GM19239 (cell line): ENCODE data around the gene CACUL1.
"Not testable (repeated sequence)": the region's sequence is repeated elsewhere in the genome, so short reads cannot be mapped to it uniquely, and the experiment has no call there.

ENCODE experiments used
- DNase-seq: peaks from one replicate; pipeline ENCODE4 v3.0.0; 2011; ENCODE audit warnings: low spot score; ENCODE audit not compliant: insufficient read length
- FAIRE-seq: peaks from 2 replicates; lab custom pipeline; 2011; peaks lifted over from hg19 to GRCh38; lab: Jason Lieb, UNC

The CACUL1 gene

DNA sequence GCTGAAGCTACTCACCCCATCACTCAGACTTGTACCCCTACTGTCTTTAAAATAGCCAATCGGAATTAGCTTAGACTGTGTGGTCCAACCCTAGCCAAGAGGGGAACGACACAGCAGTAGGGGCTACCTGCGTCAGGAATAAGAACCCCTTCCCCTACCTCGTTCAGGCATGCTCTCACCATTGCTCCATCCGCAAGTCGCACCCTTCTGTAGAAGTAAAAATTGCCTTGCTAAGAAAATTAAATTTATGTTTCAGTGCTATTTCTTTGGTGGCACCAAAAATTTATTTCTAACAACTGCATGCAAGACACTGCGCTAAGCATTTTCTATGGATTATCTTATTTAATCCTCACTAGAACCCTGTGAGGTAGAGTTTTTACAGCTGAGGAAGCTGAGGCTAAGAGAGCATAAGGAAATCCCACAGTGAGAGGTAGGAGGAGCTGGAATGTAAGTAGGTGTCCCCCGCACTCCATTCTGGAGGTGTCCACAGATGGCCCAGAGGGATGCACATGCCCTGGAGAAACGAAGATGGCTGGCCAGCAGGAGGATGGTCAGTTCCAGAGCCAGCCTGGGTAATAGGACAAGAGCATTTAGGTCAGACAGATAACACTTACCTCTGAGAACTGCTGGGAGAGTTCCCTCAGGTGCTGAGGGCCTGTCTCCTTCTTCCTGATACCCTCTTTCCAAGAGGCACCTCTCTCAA, 15.3 kb upstream of the CACUL1 start:
- FAIRE-seq (no peak), DNase-seq (no peak)

DNA sequence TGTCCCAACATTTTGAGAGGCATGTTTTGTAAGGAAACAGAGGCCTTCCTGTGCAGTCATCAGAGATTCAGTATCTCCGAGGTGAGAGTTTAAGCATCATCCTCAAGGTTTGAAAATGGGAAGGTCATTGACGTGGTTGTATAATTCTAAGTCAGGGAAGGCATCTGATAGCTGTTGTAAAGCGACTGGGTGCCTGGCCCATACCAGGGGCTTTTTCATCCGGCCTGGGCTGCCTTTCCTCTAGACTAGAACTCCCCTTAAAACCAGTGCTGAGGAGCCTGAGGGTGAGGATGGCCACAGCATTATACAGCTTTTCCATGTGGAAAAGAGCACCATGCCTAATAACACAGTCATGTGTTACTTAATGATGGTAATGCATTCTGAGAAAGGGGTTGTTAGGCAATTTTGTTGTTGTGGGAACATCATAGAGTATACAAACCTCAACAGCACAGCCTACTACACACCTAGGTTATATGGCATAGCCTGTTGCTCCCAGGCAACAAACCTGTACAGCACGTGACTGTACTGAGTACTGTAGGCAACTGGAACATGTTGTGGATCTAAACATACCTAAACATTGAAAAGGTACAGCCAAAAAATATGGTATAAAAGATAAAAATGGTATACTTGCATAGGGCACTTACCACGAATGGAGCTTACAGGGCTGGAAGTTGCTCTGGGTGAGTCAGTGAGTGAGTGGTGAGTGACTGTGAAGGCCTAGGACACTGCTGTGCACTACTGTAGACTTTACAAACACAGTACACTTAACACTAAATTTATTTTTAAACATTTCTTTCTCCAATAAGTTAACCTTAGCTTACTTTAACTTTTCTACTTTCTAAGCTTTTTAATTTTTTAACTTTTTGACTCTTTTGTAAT, 13.5 kb upstream of the CACUL1 start:
- FAIRE-seq = no peak

DNA sequence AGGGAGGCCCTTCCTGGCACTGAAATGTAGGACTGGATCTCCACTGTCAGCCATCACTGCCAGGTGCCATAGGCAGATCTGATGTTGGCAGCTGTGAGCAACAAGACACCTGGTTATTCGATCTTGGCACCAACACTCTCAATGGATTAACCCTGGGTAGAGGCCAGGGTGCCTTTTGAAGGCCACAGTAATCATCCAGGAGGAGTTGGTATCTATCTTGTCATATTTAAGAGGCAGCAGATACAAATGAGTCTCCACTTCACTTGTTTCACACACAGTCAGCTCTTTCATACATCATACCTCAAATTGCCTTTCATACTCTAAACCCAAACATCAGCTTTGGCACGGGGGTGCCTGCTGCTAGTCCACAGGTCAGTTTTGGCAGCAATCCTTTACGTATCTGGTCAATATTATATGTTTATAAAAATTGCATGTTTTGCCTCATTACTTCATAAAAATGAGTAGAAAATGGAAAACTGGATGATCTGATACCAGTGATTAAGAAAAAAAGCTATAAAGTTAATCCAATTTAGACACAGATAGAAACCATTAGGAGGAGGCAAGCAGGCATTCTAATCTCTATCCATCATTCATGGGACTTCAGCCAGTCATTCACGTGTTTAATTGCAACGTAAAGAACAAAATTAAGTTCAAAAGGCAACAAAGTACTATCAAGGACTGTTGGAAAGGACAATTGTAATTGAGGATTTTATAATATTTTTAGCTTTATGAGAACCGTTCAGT, 12.7 kb upstream of the CACUL1 start:
- FAIRE-seq = no peak
- no peak for DNase-seq

More for the DNA sequence above, 13.5 kb upstream of the CACUL1 start:
- no peak for DNase-seq

DNA sequence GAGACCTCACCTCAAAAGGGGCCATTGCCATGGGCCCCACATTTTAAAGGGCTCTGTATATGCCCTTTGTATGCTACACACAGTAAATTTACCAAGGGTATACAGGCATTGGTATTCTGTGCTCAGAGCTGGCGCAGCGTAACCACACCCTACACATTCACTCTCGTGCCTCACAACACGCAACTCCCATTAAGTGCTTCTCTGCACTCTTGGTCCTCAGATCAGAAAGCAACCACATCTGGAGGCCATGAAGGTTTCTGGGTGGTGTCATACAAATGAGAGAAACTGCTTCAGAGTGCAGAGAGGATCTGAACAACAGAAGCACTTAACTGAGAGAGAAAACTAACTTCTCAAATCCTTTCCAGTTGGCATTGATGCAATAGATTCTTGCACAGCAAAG, 9.4 kb upstream of the CACUL1 start:
- FAIRE-seq (no peak), DNase-seq (no peak)

DNA sequence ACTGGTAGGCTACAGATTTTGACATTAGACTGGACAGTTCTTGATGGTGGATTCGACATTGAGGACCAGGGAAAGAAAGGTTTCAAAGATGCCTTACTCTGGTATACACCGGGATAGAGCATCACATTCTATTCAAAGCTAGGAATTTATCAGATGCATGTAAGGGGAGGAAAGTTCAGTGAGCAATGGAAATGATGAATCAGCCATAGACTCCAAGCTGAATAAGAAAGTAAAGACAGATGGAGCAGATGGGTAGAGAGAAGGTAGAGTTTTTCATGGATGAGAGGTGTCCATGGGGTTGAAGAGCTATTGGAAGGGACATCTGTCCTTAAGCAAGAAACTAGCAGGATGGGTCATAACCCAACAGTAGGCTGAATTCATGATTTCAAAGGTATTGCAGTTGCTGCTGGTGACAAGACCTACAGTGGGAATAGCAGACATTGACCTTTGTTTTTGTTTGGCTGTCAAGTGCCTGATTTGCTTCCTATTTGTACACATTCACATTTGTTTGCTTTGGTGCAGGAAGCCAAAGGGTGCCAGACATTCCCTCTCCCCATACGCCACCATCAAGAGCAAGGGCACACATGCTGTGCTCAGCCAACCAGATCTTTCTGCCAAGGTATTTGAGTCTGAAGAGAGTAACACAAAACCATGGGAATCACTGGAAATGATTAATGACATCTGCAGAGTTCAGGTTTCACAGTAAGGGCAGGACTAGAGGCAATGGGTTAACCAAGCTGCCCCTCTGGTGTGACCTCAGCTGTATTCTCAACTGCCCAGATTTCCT, 8.6 kb upstream of the CACUL1 start:
- no peak for FAIRE-seq
- no peak for DNase-seq

DNA sequence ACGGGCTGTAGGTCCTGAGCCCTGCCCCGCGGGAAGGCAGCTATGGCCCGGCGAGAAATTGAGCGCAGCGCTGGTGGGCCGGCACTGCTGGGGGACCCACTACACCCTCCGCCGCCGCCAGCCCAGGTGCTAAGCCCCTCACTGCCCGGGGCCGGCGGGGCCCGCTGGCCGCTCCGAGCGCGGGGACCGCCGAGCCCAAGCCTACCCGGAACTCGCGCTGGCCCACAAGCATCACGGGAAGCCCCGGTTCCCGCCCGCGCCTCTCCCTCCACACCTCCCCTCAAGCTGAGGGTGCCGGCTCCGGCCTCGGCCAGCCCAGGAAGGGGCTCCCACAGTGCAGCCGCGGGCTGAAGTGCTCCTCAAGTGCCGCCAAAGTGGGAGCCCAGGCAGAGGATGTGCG, 5.5 kb upstream of the CACUL1 start:
- FAIRE-seq = no peak
- no peak for DNase-seq

DNA sequence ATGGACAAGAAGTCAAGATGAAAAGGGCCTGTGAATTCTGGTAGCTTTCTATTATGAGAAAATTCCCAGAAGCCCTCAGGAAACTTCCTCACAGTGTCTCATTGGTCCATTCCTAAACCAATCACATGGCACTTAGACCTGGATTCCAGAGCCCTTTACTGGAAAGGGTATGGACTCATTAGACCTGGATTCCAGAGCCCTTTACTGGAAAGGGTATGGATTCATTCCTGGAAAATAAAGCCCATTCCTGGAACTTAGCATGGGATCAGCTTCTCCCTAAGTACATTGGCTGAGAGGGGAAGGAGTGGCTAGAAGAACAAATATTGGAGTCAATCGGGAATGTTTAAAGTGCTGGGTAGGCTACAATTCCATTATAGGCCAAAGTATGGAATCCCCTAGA, 3.7 kb upstream of the CACUL1 start:
- DNase-seq = no peak
- FAIRE-seq = no peak

DNA sequence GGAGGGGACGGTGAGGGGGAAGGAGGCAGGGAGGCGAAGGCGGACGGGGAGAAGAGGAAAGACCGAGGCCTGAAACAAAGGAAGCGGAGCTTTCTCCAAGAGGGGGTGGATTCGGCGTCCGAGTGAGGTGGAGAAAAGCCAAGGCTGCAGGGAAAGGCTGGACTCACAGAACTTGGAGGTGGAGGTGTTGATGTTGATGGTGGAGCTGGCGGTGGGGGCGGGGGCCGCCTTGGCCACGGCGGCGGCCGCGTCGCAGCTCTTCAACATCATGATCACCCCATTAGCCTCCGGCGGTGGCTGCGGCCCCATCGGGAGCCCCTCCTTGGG, 578 bp downstream of the CACUL1 start:
- no peak for DNase-seq
- no peak for FAIRE-seq

DNA sequence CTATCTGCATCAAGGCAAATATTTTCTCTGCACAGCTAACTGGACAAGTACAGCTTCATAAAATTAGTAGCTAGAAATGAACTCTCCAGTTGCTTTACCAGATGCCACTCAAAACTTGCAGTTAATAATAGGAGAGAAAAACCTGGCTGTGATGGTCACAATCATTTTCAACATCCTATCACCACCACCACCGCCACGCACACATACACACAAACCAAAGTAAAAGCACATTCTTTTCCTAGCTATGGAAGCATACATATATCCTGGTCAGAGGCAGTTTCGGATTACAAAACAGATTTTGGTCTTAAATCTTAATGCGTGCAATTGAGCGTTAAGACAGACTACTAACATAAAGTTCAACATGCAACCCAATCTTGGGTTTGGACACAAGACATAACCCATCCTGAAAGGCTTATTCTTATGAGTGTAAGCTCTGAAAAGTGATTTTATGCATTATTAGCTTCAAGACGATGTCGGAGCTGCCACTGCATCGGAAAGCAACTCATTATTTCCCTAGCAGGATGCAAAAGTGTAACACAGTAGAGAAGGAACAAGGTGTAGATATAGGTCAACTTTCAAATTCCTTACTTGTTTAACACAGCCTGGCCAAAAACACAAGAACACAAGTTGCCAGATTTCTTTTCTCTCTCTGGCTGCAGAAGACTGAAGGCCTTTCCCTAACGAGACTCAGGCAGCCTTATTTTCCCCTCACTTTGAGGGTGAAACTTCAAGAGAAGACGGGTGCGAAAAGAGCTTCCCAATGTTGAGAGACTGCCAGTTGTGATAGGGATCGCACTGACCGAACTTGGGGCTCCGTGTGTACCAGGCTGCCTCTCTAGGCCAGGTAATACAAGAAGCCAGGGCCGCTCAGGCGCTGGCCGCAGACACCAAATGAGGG, 1.2 kb downstream of the CACUL1 start:
- DNase-seq (peak; percentile 28), FAIRE-seq (peak; percentile 73)

DNA sequence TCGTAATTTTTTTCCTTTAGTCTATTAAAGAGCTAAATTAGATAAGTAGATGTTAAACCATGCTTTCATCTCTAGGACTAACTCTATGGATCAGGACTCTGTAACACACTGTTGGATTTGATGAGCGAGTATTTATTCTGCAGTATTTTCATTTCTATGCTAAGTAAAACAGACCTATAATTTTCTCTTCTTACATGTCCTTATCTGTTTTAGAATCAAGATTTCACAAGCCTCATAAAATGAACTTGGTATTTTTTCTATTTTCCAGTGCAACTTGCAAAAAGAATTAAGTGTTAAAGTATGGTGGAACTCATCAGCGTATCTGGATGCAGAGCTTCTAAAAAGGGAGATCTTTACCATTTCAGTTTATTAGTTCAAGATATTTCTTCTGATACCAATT, 2.4 kb downstream of the CACUL1 start:
- FAIRE-seq (no peak), DNase-seq (no peak)

DNA sequence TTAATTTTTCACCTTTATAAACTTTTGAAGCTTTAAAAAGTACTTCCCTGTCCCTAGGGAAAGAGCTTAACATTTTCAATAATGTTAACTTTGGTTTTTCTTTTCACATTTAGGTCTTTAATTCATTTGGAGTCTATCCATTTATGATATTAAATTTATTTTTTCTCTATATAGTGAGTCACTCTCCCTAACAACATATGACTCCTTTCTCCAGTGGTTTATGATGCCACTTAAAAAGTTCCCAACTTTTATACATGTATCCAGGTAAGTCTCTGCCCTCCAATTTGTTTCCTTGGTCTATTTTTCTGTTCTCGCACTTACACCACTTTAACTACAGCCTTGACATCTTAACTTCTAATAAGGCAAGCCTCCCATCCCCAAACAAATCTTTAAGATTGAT, 3.5 kb downstream of the CACUL1 start:
- FAIRE-seq = no peak
- DNase-seq = no peak

DNA sequence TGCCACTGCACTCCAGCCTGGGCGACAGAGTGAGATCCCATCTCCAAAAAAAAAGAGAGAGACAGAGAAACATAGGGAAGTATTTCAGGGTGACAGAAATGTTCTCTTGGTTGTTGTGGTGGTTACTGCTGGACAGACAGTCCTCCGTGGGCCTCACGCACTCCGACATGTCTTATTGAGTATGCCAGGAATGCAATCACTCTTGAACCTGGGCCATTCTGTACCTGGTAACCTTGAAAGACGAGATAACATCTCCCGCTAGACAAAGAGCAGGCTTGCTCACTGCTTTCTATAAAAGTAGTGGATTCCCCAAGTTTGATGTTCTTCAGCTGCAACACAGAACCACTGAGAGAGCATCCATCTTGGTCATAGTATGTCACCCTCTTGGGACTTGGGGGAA, 6.7 kb downstream of the CACUL1 start:
- FAIRE-seq (no peak), DNase-seq (no peak)

DNA sequence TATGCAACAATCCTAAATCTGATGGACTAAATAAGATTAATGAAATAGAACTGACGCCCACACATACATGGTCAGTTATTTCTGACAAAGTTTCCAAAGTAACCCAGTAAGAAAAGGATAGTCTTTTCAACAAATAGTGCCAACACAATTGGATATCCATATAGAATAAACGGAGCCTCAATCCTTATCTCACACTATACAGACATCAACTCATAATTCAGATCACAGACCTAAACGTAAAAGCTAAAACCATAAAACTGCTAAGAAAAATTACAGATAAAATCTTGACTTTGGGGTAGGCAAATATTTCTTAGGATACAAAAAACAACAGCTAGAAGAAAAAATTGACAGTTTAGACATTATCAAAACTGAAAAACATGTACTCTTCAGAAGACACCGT, 8.5 kb downstream of the CACUL1 start:
- no peak for FAIRE-seq
- DNase-seq = no peak

DNA sequence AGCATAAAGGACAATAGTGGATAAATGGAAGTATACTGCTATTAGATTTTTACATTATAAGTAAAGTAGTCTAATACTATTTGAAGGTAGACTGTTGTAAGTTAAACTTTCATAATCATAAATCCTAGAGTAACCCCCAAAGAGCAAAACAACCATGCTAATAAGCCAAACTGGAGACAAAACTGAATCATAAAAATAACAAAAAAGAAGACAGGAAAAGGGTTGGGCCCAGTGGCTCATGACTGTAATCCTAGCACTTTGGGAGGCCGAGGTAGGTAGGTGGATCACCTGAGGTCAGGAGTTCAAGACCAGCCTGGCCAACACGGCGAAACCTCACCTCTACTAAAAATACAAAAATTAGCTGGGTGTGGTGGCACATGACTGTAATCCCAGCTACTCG, 9.7 kb downstream of the CACUL1 start:
- FAIRE-seq (no peak), DNase-seq (no peak)

DNA sequence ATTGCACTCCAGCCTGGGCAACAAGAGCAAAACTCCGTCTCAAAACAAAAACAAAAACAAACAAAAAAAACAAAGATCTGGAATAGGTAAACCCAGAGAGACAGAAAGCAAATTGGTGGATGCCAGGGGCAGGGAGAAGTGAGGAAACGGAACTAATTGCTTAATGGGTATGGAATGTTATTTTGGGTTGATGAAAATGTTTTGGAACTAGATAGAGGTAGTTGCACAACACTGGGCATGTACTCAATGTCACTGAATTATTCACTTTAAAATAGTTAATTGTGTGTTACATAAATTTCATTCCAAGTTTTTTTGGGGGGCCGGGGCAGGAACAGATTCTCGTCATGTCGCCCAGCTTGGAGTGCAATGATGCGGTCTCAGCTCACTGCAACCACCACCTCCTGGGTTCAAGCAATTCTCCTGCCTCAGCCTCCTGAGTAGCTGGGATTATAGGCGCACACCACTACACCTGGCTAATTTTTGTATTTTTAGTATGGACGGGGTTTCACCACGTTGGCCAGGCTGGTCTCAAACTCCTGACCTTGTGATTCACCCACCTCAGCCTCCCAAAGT, 10.3 kb downstream of the CACUL1 start:
- not testable (repeated sequence) for DNase-seq, FAIRE-seq

DNA sequence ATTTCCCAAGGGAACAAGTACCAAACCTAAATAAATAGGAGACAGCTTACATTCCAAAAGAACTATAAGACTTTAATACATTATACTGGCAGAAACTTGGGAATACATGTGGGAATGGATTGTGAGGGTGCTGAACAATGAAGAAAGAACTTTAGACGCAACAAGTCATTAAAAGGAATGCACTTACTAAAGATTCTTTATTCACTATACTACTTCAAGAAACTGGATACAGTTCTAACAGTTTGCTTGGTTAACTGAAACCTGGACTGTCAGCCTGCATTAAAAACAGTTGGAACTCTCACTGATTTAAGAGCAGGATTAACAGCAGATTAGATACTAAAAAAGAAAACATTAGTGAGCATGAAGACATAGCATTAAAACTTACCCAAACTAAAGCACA, 12.0 kb downstream of the CACUL1 start:
- no peak for FAIRE-seq
- DNase-seq = no peak

DNA sequence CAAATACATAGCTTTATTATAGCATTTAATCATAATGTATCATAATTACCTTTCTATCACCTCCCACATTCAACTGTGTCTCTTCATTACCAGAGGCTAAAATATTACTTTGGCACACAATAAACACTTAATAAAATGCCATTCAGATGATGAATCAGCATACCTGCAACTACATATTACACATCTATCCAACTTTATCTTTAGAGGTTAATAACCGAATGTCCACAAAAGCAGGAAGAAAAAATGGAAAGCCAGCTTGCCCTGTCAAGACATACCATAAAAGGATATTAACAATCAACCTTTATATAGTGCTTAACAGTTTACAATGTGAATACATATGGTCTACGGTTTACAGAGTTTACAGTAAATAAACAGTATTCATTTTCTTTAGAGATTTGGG, 12.7 kb downstream of the CACUL1 start:
- no peak for FAIRE-seq

DNA sequence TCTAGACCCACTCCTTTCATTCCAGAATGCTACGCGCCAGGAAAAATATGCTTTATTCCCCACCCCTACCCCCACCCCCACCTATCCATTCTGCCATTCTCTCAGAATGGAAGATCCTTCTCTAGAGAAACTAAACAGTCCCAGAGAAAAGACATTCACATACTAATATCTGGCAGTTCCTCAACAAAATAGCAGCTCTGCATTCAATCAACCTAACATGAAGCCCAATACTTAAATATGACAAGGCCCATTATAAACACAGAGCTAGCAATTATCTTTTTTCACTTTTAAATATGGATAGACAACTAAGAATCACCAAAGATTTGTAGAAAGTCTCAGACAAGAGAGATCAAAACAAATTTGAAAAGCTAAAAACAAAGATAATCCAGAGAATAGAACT, 16.4 kb downstream of the CACUL1 start:
- DNase-seq (no peak), FAIRE-seq (no peak)

More for the DNA sequence above, 12.7 kb downstream of the CACUL1 start:
- no peak for DNase-seq
